Hepatocyte (in vitro differentiated cells): Measurements from ENCODE around the gene AUTS2. TPM values are rescaled to one million over a fixed set of nuclear protein-coding genes. Genes with fewer than 3 reads are reported as not detected.

Source experiments
- DNase-seq: peaks from one replicate; pipeline ENCODE4 v3.0.0-alpha.2; 2016; ENCODE audit warnings: low spot score
- H2AFZ ChIP-seq: fragments of 200-600 bp; sonication (generic); 2 replicates; pipeline ENCODE4 v1.6.0; 2016; ENCODE audit warnings: antibody characterized with exemption, mild to moderate bottlenecking
- H3K27ac ChIP-seq: fragments of 200-600 bp; sonication (generic); 2 replicates; pipeline ENCODE4 v1.5.1; 2016; ENCODE audit warnings: mild to moderate bottlenecking
- H3K27me3 ChIP-seq: fragments of 200-600 bp; sonication (generic); 2 replicates; pipeline ENCODE4 v1.6.1; 2016
- H3K36me3 ChIP-seq: fragments of 200-600 bp; sonication (generic); replicated peaks from 2 replicates; pipeline ENCODE4 v1.5.1; 2016; ENCODE audit warnings: low read depth; ENCODE audit not compliant: insufficient read depth
- H3K4me1 ChIP-seq: fragments of 200-600 bp; sonication (generic); 2 replicates; pipeline ENCODE4 v1.5.1; 2016; ENCODE audit warnings: mild to moderate bottlenecking, moderate library complexity; ENCODE audit not compliant: insufficient read depth
- H3K4me2 ChIP-seq: fragments of 200-600 bp; sonication (generic); 2 replicates; pipeline ENCODE4 v1.6.0; 2016
- H3K4me3 ChIP-seq: fragments of 200-600 bp; sonication (generic); 2 replicates; pipeline ENCODE4 v1.5.1; 2016; ENCODE audit warnings: mild to moderate bottlenecking
- H3K79me2 ChIP-seq: fragments of 200-600 bp; sonication (generic); 2 replicates; pipeline ENCODE4 v1.6.0; 2017; ENCODE audit warnings: mild to moderate bottlenecking
- H3K9me2 ChIP-seq: fragments of 200-600 bp; sonication (generic); replicated peaks from 2 replicates; pipeline ENCODE4 v1.6.0; 2017; ENCODE audit warnings: mild to moderate bottlenecking; ENCODE audit not compliant: insufficient read depth
- H3K9me3 ChIP-seq: fragments of 200-600 bp; sonication (generic); 2 replicates; pipeline ENCODE4 v1.5.1; 2016; ENCODE audit warnings: low read depth, mild to moderate bottlenecking
- H4K20me1 ChIP-seq: fragments of 200-600 bp; sonication (generic); 2 replicates; pipeline ENCODE4 v1.6.0; 2016; ENCODE audit warnings: mild to moderate bottlenecking; ENCODE audit not compliant: insufficient read depth, poor library complexity, severe bottlenecking
- EZH2 ChIP-seq: fragments of 200-600 bp; sonication (generic); IDR thresholded peaks from 2 replicates; pipeline ENCODE4 v1.6.1; 2016; ENCODE audit warnings: antibody characterized with exemption, mild to moderate bottlenecking, borderline replicate concordance
- EZH2phosphoT487 ChIP-seq: fragments of 200-600 bp; sonication (generic); IDR thresholded peaks from one replicate; pipeline ENCODE4 v1.6.1; 2018; ENCODE audit warnings: antibody characterized with exemption, mild to moderate bottlenecking, low read depth, moderate library complexity; ENCODE audit not compliant: unreplicated experiment, severe bottlenecking
- WGBS: methylation state at CpG from one replicate; pipeline ENCODE4 v1.1.6; 2016; ENCODE audit warnings: low lambda C conversion rate; ENCODE audit errors: missing lambda C conversion rate; 5-methylcytosine and 5-hydroxymethylcytosine counted together
- polyA plus RNA-seq: library from polyadenylated mRNA; unstranded; fragments of >200 nt; fragmentation: Nextera tagmentation; extraction: Ambion mirVana; gene quantifications from 2 replicates; pipeline ENCODE4 v1.2.1, GENCODE V29; 2016
- total RNA-seq: library from RNA; depleted of rRNA; stranded (reverse); fragments of >200 nt; gene quantifications from 2 replicates; pipeline ENCODE4 v1.2.3, GENCODE V29; 2014
- TF ChIP-seq, protein P1 (sequence below): fragments of 200-600 bp; sonication (generic); IDR thresholded peaks from 2 replicates; pipeline ENCODE4 v1.5.1; 2016; ENCODE audit warnings: antibody characterized with exemption, mild to moderate bottlenecking; ENCODE audit not compliant: poor library complexity

AUTS2 gene
- total and polyA plus RNA-seq, 2 experiments from 2014 or later: 34.4 to 40.9 TPM

DNA sequence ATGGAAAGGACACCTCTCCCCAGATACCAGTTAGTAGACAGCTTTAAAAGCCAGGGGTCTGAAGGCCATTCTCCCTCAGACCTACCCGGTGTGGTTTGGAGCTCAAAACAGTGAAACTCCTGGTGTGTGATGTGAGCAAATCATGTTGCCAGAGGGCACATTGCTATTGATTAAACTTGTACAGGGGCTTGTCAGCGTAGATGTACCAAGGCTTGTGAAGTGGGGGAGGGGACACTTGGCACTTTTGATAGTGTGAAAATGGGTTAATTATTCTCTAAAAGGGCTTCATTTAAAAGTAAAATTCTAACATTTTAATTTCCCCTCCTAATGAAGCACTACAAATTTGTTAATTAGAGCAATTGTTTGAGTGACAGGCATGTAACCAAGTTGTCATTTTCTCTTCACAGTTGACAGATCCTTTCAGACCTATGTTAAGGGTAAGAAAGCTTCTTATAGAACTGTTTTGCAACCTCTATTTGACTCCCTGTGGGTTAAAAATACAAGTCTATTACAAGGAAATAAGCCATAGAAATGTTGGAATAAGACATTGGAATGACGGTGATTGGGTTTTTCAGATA is 1176.8 kb downstream of the AUTS2 start:
- H3K27me3 ChIP-seq: no peaks in the 10 kb centered on the region
- H3K27ac ChIP-seq: no peak overlapping the region
- no peaks in the 10 kb centered on the region for H4K20me1 ChIP-seq
- H3K9me3 ChIP-seq: no peaks in the 10 kb centered on the region
- H3K36me3 ChIP-seq: no peaks in the 10 kb centered on the region
- H2AFZ ChIP-seq: no peak overlapping the region
- H3K4me1 ChIP-seq: no peaks in the 10 kb centered on the region
- TF ChIP-seq EZH2 (no peak), EZH2phosphoT487 (no peak)
- TF ChIP-seq, protein P1, sequence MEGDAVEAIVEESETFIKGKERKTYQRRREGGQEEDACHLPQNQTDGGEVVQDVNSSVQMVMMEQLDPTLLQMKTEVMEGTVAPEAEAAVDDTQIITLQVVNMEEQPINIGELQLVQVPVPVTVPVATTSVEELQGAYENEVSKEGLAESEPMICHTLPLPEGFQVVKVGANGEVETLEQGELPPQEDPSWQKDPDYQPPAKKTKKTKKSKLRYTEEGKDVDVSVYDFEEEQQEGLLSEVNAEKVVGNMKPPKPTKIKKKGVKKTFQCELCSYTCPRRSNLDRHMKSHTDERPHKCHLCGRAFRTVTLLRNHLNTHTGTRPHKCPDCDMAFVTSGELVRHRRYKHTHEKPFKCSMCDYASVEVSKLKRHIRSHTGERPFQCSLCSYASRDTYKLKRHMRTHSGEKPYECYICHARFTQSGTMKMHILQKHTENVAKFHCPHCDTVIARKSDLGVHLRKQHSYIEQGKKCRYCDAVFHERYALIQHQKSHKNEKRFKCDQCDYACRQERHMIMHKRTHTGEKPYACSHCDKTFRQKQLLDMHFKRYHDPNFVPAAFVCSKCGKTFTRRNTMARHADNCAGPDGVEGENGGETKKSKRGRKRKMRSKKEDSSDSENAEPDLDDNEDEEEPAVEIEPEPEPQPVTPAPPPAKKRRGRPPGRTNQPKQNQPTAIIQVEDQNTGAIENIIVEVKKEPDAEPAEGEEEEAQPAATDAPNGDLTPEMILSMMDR: no peak
- H3K4me2 ChIP-seq: no peak overlapping the region
- H3K9me2 ChIP-seq: no peaks in the 10 kb centered on the region
- H3K79me2 ChIP-seq: no peaks in the 10 kb centered on the region
- no peak overlapping the region for H3K4me3 ChIP-seq
- DNase-seq: no peak
- 94% methylated on average over 3 of the region's 3 CpGs for WGBS

DNA sequence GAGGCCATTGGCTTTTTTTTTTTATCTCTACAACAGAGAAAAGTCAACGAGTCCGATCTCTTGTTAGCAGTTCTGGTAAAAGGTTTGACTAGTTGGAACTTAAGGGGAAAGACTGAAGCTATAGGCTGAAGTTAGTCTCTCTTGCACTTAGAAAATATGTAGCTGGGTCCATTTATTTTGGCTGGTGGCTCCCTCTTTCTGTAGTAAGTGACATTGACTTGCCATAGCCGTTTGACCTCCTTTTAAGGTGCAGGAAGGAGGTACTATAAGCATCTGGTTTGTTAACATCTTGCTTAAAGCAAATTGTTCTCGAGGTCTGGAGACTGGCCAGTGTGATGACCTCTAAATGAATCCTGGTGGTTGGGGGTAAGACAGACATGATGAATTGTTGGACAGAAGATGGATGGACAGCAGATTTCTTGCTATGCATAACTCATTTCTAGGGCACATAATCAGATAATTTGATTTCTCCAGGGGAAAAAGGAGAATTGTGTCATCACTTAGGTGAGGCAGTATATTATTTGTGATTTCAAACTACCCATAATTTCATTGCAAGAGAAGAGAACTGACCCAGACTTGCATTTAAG is 1177.4 kb downstream of the AUTS2 start:
- no peaks in the 10 kb centered on the region for H3K9me3 ChIP-seq
- no peaks in the 10 kb centered on the region for H3K36me3 ChIP-seq
- no peak overlapping the region for H3K4me3 ChIP-seq
- no peak overlapping the region for H2AFZ ChIP-seq
- no peaks in the 10 kb centered on the region for H4K20me1 ChIP-seq
- no peaks in the 10 kb centered on the region for H3K9me2 ChIP-seq
- H3K4me1 ChIP-seq: no peaks in the 10 kb centered on the region
- WGBS: 68% methylated on average over 4 of the region's 4 CpGs
- H3K27ac ChIP-seq: no peak overlapping the region
- DNase-seq: no peak
- H3K79me2 ChIP-seq: no peaks in the 10 kb centered on the region
- no peak overlapping the region for H3K4me2 ChIP-seq
- TF ChIP-seq EZH2: no peak
- TF ChIP-seq, protein P1: no peak
- TF ChIP-seq EZH2phosphoT487: no peak
- no peaks in the 10 kb centered on the region for H3K27me3 ChIP-seq

DNA sequence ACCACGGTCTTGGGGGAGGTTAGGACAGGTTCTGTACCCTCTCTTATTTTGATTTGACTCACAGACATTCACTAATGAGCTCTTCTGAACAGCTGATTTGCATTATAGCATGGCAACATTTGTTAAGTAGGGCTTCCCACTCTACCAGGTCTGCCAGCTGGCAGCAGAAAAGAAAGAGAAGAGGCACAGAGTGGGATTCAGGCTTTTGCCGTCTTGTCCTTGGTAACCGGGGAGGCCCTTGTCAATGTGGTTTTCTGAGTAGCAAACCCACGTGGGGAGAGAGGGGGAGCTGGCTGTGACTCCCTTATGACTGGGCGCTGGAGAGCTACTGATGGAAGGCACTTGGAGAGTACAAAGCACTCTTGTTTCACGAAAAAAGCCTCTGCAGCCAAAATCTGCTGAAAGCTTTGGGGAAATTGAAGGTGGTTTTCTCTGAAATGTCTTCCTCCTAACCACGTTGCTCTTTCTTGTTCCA is 1178.4 kb downstream of the AUTS2 start:
- Histone ChIP-seq H3K9me3 (no peaks in the 10 kb centered on the region), H4K20me1 (no peaks in the 10 kb centered on the region), H3K9me2 (no peaks in the 10 kb centered on the region), H3K4me1 (no peaks in the 10 kb centered on the region), H3K36me3 (no peaks in the 10 kb centered on the region), H3K79me2 (no peaks in the 10 kb centered on the region), H3K27me3 (no peaks in the 10 kb centered on the region), H3K4me3 (no peak overlapping the region), H2AFZ (no peak overlapping the region), H3K4me2 (no peak overlapping the region), H3K27ac (no peak overlapping the region)
- DNase-seq: no peak
- no peak for TF ChIP-seq EZH2
- no peak for TF ChIP-seq EZH2phosphoT487
- TF ChIP-seq, protein P1: no peak
- 88% methylated on average over 7 of the region's 7 CpGs for WGBS
